Vagina (tissue), 2 donors: Measurements from ENCODE around the gene SLC23A1.

ENCODE experiments used
- POLR2A ChIP-seq, 2 donors: fragments of 450-650 bp; IDR thresholded peaks; one replicate each; pipeline ENCODE4 v1.6.1; 2017; ENCODE audit warnings: antibody characterized with exemption in 2 of 2, mild to moderate bottlenecking in 2 of 2, moderate library complexity in 2 of 2
- TF ChIP-seq, protein P1 (sequence below), 3 experiments: fragments of 450-650 bp in 2 of 3; fragments of 200-600 bp in 1 of 3; sonication (generic) in 1 of 3; IDR thresholded peaks; one replicate each; pipeline ENCODE4 v1.5.1; 2017 to 2019; ENCODE audit warnings: antibody characterized with exemption in 3 of 3, mild to moderate bottlenecking in 2 of 3, moderate library complexity in 2 of 3

DNA sequence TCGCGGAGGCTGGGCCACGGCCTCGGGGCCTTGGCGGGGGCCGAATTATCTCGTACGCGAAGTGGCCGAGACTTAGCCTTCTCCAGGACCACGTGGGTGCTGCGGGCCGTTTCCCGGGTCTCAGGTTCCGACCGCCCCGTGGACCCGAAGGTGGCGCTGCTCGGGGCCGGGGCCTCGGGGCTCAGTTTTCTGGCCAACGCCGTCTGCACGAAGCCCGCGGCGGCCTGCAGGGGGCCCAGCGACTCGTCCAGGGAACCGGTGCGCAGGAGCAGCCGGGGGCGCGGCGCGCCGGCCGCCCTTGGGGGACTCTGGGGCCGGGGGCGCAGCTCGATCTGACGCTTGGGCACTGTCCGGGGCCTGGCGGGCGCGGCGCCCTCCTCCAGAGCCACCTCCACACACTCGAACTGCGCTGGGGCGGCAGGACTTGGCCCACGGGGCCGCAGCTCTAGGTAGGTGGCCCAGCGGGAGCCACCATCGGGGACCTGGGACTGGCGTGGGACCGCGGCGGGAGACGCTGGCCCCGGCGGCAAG, 11.1 kb upstream of the SLC23A1 start:
- TF ChIP-seq, protein P1, sequence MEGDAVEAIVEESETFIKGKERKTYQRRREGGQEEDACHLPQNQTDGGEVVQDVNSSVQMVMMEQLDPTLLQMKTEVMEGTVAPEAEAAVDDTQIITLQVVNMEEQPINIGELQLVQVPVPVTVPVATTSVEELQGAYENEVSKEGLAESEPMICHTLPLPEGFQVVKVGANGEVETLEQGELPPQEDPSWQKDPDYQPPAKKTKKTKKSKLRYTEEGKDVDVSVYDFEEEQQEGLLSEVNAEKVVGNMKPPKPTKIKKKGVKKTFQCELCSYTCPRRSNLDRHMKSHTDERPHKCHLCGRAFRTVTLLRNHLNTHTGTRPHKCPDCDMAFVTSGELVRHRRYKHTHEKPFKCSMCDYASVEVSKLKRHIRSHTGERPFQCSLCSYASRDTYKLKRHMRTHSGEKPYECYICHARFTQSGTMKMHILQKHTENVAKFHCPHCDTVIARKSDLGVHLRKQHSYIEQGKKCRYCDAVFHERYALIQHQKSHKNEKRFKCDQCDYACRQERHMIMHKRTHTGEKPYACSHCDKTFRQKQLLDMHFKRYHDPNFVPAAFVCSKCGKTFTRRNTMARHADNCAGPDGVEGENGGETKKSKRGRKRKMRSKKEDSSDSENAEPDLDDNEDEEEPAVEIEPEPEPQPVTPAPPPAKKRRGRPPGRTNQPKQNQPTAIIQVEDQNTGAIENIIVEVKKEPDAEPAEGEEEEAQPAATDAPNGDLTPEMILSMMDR (IDR thresholded peaks at IDR 0.05), result peak in 1 of 3 experiments; percentile 29
- TF ChIP-seq POLR2A (IDR thresholded peaks at IDR 0.05), result no peak
